Common myeloid progenitor, CD34-positive (primary cell): ENCODE data around the gene MUC12.
A peak's percentile ranks its signal among the peaks of the same experiment; 100 is the strongest.

ENCODE experiments used
- CTCF ChIA-PET: fragments of 350-600 bp; sonication (Branson Sonifier 250); formaldehyde crosslinking; loops from one replicate; lab custom pipeline; 2021; ENCODE audit warnings: antibody characterized with exemption; lab: Charles Lee
- POLR2A ChIA-PET: fragments of 350-600 bp; sonication (Branson Sonifier 250); formaldehyde crosslinking; loops from one replicate; lab custom pipeline; 2021; ENCODE audit warnings: antibody characterized with exemption; lab: Charles Lee
- DNase-seq, 3 donors: peaks; one replicate each; pipeline versions ENCODE4 v3.0.0 to v3.0.0-alpha.2; 2013
- H3K27ac ChIP-seq, 2 experiments: 1 replicate in 1 of 2; 2 replicates in 1 of 2; pipeline ENCODE4 v1.7.0; 2013; ENCODE audit warnings: inconsistent platforms in 2 of 2, low read length in 2 of 2, mild to moderate bottlenecking in 2 of 2, low read depth in 1 of 2, moderate library complexity in 1 of 2; ENCODE audit not compliant: severe bottlenecking in 2 of 2, insufficient read depth in 1 of 2, poor library complexity in 1 of 2
- H3K27me3 ChIP-seq, 5 experiments: replicated peaks in 2 of 5; 1 replicate in 3 of 5; 2 replicates in 2 of 5; pipeline versions ENCODE4 v1.6.1 to v1.7.0; 2013; ENCODE audit warnings: low read length in 4 of 5, mild to moderate bottlenecking in 2 of 5, moderate library complexity in 2 of 5, inconsistent platforms in 1 of 5; ENCODE audit not compliant: insufficient read depth in 5 of 5, control insufficient read depth in 4 of 5
- H3K36me3 ChIP-seq, 4 experiments: 1 replicate in 2 of 4; 2 replicates in 2 of 4; pipeline versions ENCODE4 v1.6.1 to v1.7.0; 2013; ENCODE audit warnings: low read length in 3 of 4, control low read depth in 1 of 4, mild to moderate bottlenecking in 1 of 4; ENCODE audit not compliant: control insufficient read depth in 4 of 4, insufficient read depth in 4 of 4
- H3K4me1 ChIP-seq, 4 experiments: 1 replicate in 3 of 4; 2 replicates in 1 of 4; pipeline versions ENCODE4 v1.6.1 to v1.7.1; 2013; ENCODE audit warnings: low read length in 3 of 4, mild to moderate bottlenecking in 3 of 4, control low read depth in 1 of 4, inconsistent platforms in 1 of 4, moderate library complexity in 1 of 4; ENCODE audit not compliant: control insufficient read depth in 4 of 4, insufficient read depth in 4 of 4; ENCODE audit errors: control extremely low read depth in 1 of 4
- H3K4me3 ChIP-seq, 7 experiments: 1 replicate in 4 of 7; 2 replicates in 3 of 7; pipeline versions ENCODE4 v1.5.1 to v1.7.0; 2013; ENCODE audit warnings: mild to moderate bottlenecking in 7 of 7, low read length in 6 of 7, moderate library complexity in 6 of 7, inconsistent platforms in 2 of 7, low read depth in 2 of 7, control low read depth in 1 of 7; ENCODE audit not compliant: insufficient read depth in 4 of 7, control insufficient read depth in 1 of 7; ENCODE audit errors: extremely low read depth in 1 of 7
- H3K9me3 ChIP-seq, 5 experiments: 1 replicate in 4 of 5; 2 replicates in 1 of 5; pipeline versions ENCODE4 v1.6.1 to v1.7.1; 2013; ENCODE audit warnings: low read length in 4 of 5, mild to moderate bottlenecking in 2 of 5, inconsistent platforms in 1 of 5, low read depth in 1 of 5, moderate library complexity in 1 of 5; ENCODE audit not compliant: control insufficient read depth in 4 of 5, insufficient read depth in 2 of 5; ENCODE audit errors: control extremely low read depth in 1 of 5
- WGBS: methylation state at CpG from one replicate; pipeline ENCODE4 v1.1.5; 2013; ENCODE audit not compliant: insufficient coverage; 5-methylcytosine and 5-hydroxymethylcytosine counted together

Gene MUC12

GRCh38 chr7:100957832-100958421 is 11.4 kb upstream of the MUC12 start:
- Histone ChIP-seq H3K4me1 (no peaks in the 10 kb centered on the region), H3K9me3 (peaks cover 0 to 7% (median 0%) of the 10 kb centered on the region in 5 experiments), H3K36me3 (no peaks in the 10 kb centered on the region), H3K4me3 (no peak overlapping the region), H3K27ac (no peak overlapping the region), H3K27me3 (peaks cover 0 to 78% (median 13%) of the 10 kb centered on the region in 5 experiments)
- WGBS = 69% methylated on average over 12 of the region's 12 CpGs
- CTCF ChIA-PET = interaction anchor here (0.6 to 1.3 kb wide), 5 partner anchors 10 to 120 kb away, joined by 3 to 4 read pairs (median 4); no protein-coding TSS in a partner anchor
- DNase-seq = no peak
- POLR2A ChIA-PET = interaction anchor here (0.5 kb wide), 1 partner anchor 1050 kb away, joined by 3 read pairs; no protein-coding TSS in a partner anchor

GRCh38 chr7:100959894-100960293 is 9.5 kb upstream of the MUC12 start:
- Histone ChIP-seq H3K27ac (no peak overlapping the region), H3K27me3 (peaks cover 0 to 83% (median 24%) of the 10 kb centered on the region in 5 experiments), H3K36me3 (no peaks in the 10 kb centered on the region), H3K4me1 (no peaks in the 10 kb centered on the region), H3K4me3 (no peak overlapping the region), H3K9me3 (peaks cover 0 to 7% (median 0%) of the 10 kb centered on the region in 5 experiments)
- POLR2A ChIA-PET = no interaction called here
- WGBS = 65% methylated on average over 2 of the region's 2 CpGs
- DNase-seq = no peak
- CTCF ChIA-PET = no interaction called here

- no peaks in the 10 kb centered on the region for H3K36me3 ChIP-seq
- 94% methylated on average over 2 of the region's 3 CpGs for WGBS
- H3K9me3 ChIP-seq = no peaks in the 10 kb centered on the region
- H3K27ac ChIP-seq = no peak overlapping the region
- peaks cover 0 to 18% (median 12%) of the 10 kb centered on the region in 4 experiments for H3K4me1 ChIP-seq
- ChIA-PET POLR2A (no interaction called here), CTCF (no interaction called here)
- no peak for DNase-seq
- H3K27me3 ChIP-seq = peaks cover 4 to 87% (median 42%) of the 10 kb centered on the region in 5 experiments
- no peak overlapping the region for H3K4me3 ChIP-seq
Observed at GRCh38 chr7:100962537-100962936, 6.8 kb upstream of the MUC12 start.

- 91% methylated on average over 10 of the region's 12 CpGs for WGBS
- ChIA-PET POLR2A (no interaction called here), CTCF (no interaction called here)
- Histone ChIP-seq H3K9me3 (no peaks in the 10 kb centered on the region), H3K4me3 (no peak overlapping the region), H3K27me3 (peaks cover 4 to 91% (median 43%) of the 10 kb centered on the region in 5 experiments), H3K36me3 (no peaks in the 10 kb centered on the region), H3K27ac (no peak overlapping the region), H3K4me1 (peaks cover 0 to 18% (median 12%) of the 10 kb centered on the region in 4 experiments)
- DNase-seq = no peak
Observed at GRCh38 chr7:100963386-100963785, 6.0 kb upstream of the MUC12 start.

GRCh38 chr7:100963874-100964273 is 5.5 kb upstream of the MUC12 start:
- POLR2A ChIA-PET = no interaction called here
- DNase-seq = no peak
- H3K36me3 ChIP-seq = no peaks in the 10 kb centered on the region
- no peak overlapping the region for H3K27ac ChIP-seq
- H3K4me1 ChIP-seq = peaks cover 0 to 18% (median 12%) of the 10 kb centered on the region in 4 experiments
- CTCF ChIA-PET = interaction anchor here (0.8 kb wide), 1 partner anchor 9 kb away, joined by 3 read pairs; no protein-coding TSS in a partner anchor
- peaks cover 4 to 91% (median 43%) of the 10 kb centered on the region in 5 experiments for H3K27me3 ChIP-seq
- WGBS = 92% methylated on average over 5 of the region's 8 CpGs
- H3K4me3 ChIP-seq = no peak overlapping the region
- H3K9me3 ChIP-seq = no peaks in the 10 kb centered on the region

GRCh38 chr7:100964630-100965029 is 4.7 kb upstream of the MUC12 start:
- WGBS = 61% methylated on average over 5 of the region's 7 CpGs
- CTCF ChIA-PET = interaction anchor here (0.8 to 1.5 kb wide), 2 partner anchors 8 to 94 kb away, joined by 3 read pairs; no protein-coding TSS in a partner anchor
- H3K27me3 ChIP-seq = peaks cover 4 to 91% (median 41%) of the 10 kb centered on the region in 5 experiments
- H3K4me3 ChIP-seq = no peak overlapping the region
- no peaks in the 10 kb centered on the region for H3K36me3 ChIP-seq
- H3K4me1 ChIP-seq = peaks cover 0 to 18% (median 12%) of the 10 kb centered on the region in 4 experiments
- H3K9me3 ChIP-seq = no peaks in the 10 kb centered on the region
- DNase-seq = no peak
- H3K27ac ChIP-seq = no peak overlapping the region
- POLR2A ChIA-PET = no interaction called here

GRCh38 chr7:100965045-100965722 is 4.2 kb upstream of the MUC12 start:
- Histone ChIP-seq H3K27me3 (peaks cover 4 to 90% (median 40%) of the 10 kb centered on the region in 5 experiments), H3K4me3 (peak overlapping the region in 2 of 7 experiments; percentile 48 to 57), H3K9me3 (no peaks in the 10 kb centered on the region), H3K27ac (no peak overlapping the region), H3K36me3 (no peaks in the 10 kb centered on the region), H3K4me1 (peaks cover 0 to 18% (median 12%) of the 10 kb centered on the region in 4 experiments)
- DNase-seq = no peak
- 17% methylated on average over 24 of the region's 25 CpGs for WGBS
- ChIA-PET CTCF (interaction anchor here (1.5 kb wide), 1 partner anchor 94 kb away, joined by 3 read pairs; no protein-coding TSS in a partner anchor), POLR2A (no interaction called here)
